Progenitor cell of endocrine pancreas (in vitro differentiated cells): ENCODE results near the gene MAP3K4. TPM values are rescaled to one million over a fixed set of nuclear protein-coding genes. Genes with fewer than 3 reads are reported as not detected.

Source experiments
- DNase-seq: peaks from one replicate; pipeline ENCODE4 v3.0.0; 2021; ENCODE audit warnings: low spot score; ENCODE audit not compliant: unreplicated experiment
- H3K27ac Mint-ChIP-seq: 2 replicates; pipeline ENCODE4 v1.8.0; 2021; ENCODE audit warnings: mild to moderate bottlenecking, moderate library complexity, mixed read lengths
- H3K27me3 Mint-ChIP-seq: 2 replicates; pipeline ENCODE4 v1.8.0; 2021; ENCODE audit warnings: mixed read lengths
- H3K36me3 Mint-ChIP-seq: 2 replicates; pipeline ENCODE4 v1.8.0; 2022; ENCODE audit warnings: mixed read lengths; ENCODE audit not compliant: insufficient read depth
- H3K4me1 Mint-ChIP-seq: 2 replicates; pipeline ENCODE4 v1.8.0; 2021; ENCODE audit warnings: low read depth, mixed read lengths
- H3K4me3 Mint-ChIP-seq: 2 replicates; pipeline ENCODE4 v1.8.0; 2021; ENCODE audit warnings: low read depth, mild to moderate bottlenecking, moderate library complexity, mixed read lengths
- H3K9me3 Mint-ChIP-seq: 2 replicates; pipeline ENCODE4 v1.8.0; 2021; ENCODE audit warnings: low read depth, mixed read lengths
- total RNA-seq: library from RNA; stranded (reverse); gene quantifications from 2 replicates; pipeline ENCODE4 v1.2.1, GENCODE V29; 2021
- TF ChIP-seq, protein P1 (sequence below): fragments of 200-600 bp; sonication (generic); IDR thresholded peaks from one replicate; pipeline ENCODE4 v1.5.0; 2021; ENCODE audit warnings: antibody characterized with exemption, mild to moderate bottlenecking; ENCODE audit not compliant: unreplicated experiment

The MAP3K4 gene
- total RNA-seq, 1 donor from 2014 or later: 68.1 TPM

DNA sequence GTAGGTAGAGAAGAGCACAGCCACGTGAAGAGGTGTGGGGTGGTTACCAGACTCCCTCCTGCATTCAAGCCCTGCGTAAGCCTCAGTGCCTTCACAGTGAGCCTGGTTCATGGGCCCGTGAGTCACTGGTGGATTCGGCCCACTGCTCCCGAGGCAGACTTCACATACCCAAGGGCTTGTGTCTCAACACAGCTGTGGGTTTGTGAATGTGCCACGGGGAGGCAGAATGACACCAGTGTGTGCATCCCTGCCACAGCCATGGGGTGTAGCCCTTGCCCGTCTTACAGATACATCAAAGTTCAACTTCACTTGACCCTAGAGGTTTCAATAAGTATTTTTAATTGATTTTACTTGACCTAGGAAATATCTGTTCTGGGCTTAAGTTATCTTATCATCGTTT, 108.5 kb downstream of the MAP3K4 start:
- Mint-ChIP-seq H3K36me3 (peaks cover 24% of the 10 kb centered on the region), H3K4me3 (no peak overlapping the region), H3K9me3 (no peaks in the 10 kb centered on the region), H3K27ac (no peak overlapping the region), H3K27me3 (no peaks in the 10 kb centered on the region), H3K4me1 (peaks cover 1% of the 10 kb centered on the region)
- DNase-seq: no peak
- TF ChIP-seq, protein P1, sequence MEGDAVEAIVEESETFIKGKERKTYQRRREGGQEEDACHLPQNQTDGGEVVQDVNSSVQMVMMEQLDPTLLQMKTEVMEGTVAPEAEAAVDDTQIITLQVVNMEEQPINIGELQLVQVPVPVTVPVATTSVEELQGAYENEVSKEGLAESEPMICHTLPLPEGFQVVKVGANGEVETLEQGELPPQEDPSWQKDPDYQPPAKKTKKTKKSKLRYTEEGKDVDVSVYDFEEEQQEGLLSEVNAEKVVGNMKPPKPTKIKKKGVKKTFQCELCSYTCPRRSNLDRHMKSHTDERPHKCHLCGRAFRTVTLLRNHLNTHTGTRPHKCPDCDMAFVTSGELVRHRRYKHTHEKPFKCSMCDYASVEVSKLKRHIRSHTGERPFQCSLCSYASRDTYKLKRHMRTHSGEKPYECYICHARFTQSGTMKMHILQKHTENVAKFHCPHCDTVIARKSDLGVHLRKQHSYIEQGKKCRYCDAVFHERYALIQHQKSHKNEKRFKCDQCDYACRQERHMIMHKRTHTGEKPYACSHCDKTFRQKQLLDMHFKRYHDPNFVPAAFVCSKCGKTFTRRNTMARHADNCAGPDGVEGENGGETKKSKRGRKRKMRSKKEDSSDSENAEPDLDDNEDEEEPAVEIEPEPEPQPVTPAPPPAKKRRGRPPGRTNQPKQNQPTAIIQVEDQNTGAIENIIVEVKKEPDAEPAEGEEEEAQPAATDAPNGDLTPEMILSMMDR: no peak

DNA sequence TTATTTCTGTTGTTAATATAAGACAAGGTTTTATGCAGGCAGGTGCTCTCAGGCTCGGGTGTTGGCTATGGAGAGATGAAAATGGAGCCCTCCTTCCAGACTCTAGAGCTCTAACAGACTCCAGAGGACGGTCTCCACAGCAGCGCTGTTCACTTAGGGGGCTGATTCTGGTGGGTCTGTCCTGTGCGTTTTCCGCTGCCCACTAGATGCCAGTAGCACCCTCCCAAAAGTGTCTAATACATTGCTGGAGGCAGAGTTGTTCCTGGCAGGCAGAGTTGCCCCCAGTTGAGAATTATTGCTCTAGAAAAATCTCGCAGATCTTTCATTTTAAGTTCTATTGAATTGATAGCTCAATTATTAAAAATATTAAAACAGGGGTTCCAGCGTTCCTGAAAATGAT, 109.9 kb downstream of the MAP3K4 start:
- H3K27me3 Mint-ChIP-seq: no peaks in the 10 kb centered on the region
- no peaks in the 10 kb centered on the region for H3K9me3 Mint-ChIP-seq
- peaks cover 30% of the 10 kb centered on the region for H3K36me3 Mint-ChIP-seq
- H3K4me1 Mint-ChIP-seq: no peaks in the 10 kb centered on the region
- no peak overlapping the region for H3K27ac Mint-ChIP-seq
- TF ChIP-seq, protein P1: peak; percentile 48
- DNase-seq: no peak
- H3K4me3 Mint-ChIP-seq: no peak overlapping the region

DNA sequence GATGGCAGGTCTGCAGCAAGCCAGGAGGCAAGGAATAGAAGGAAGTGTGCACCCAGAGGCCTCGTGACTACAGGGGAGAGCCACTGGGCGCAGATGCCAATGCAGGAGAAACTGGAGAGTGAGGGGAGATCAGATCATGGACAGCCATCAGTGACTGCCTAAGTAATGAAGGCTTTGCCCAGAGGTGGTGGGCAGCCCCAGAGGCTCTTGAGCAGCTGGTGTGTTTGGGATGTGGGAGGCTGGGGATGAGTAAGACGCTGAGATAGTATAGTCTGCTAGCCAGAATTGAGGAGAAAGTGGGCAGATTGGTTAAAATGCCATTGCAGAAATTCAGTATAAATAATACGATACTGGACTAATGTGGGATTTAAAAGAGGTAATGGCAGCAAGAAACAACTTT, 111.9 kb downstream of the MAP3K4 start:
- Mint-ChIP-seq H3K27ac (no peak overlapping the region), H3K9me3 (no peaks in the 10 kb centered on the region), H3K4me1 (no peaks in the 10 kb centered on the region), H3K36me3 (peaks cover 25% of the 10 kb centered on the region), H3K27me3 (no peaks in the 10 kb centered on the region), H3K4me3 (no peak overlapping the region)
- TF ChIP-seq, protein P1: no peak
- DNase-seq: no peak

DNA sequence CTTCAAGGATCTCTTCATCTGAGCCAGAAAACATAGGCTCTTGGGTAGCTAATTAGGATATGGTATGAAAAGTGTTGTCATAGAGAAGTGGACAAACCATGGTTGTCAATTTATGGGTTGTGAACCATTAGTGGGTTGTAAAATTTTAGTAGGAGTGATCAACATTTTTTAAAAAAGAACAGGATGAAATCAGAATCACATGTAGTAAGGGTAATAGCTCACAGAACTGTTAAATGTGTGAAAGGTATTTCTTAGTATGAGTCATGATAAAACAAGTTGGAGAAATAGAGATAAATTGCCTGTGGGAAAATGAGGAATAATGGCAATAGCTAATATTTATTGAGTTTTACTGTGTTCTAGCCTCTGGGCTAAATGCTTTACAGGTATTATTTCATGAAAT, 113.4 kb downstream of the MAP3K4 start:
- no peak for DNase-seq
- Mint-ChIP-seq H3K27me3 (no peaks in the 10 kb centered on the region), H3K27ac (no peak overlapping the region), H3K36me3 (peaks cover 27% of the 10 kb centered on the region), H3K9me3 (no peaks in the 10 kb centered on the region), H3K4me3 (no peak overlapping the region), H3K4me1 (no peaks in the 10 kb centered on the region)
- TF ChIP-seq, protein P1: no peak

DNA sequence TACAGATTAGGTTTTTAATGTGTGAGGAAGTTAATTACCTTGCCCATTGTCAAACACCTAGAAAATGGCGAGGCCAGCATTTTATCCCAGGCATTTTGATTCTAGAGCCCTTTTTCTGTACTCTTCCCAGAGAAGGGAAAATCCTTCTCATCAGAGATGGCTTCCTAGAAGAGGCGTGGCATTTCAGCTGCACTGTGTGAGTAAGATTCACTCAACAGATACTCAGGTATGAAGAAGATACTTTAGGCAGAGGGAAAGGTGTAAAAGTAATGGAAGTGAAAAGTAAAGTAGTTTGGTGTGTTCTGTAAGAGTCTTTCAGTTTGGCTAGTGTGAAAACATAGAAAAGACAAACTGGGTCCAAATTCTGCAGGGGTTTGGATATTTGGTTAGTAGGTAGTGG, 113.8 kb downstream of the MAP3K4 start:
- TF ChIP-seq, protein P1: no peak
- Mint-ChIP-seq H3K9me3 (no peaks in the 10 kb centered on the region), H3K27ac (no peak overlapping the region), H3K4me3 (no peak overlapping the region), H3K36me3 (peaks cover 29% of the 10 kb centered on the region), H3K4me1 (no peaks in the 10 kb centered on the region), H3K27me3 (no peaks in the 10 kb centered on the region)
- no peak for DNase-seq
